Ovary (tissue), 9 donors: ENCODE measurements around the gene RPS6KL1. TPM values are rescaled to one million over a fixed set of nuclear protein-coding genes. Genes with fewer than 3 reads are reported as not detected.

Experiments used
- DNase-seq, 5 donors: peaks; one replicate each; pipeline ENCODE4 v3.0.0-alpha.2; 2019 to 2020
- H3K27ac ChIP-seq, 2 donors: fragments of 200-600 bp; one replicate each; pipeline versions ENCODE4 v1.5.1 to v1.8.0; 2019 to 2022
- H3K27me3 ChIP-seq: fragments of 200-600 bp; one replicate; pipeline ENCODE4 v1.8.0; 2022
- H3K36me3 ChIP-seq: fragments of 200-600 bp; sonication (generic); one replicate; pipeline ENCODE4 v1.5.1; 2019
- H3K4me1 ChIP-seq: one replicate; pipeline ENCODE4 v1.8.1; 2013; ENCODE audit warnings: mild to moderate bottlenecking, moderate library complexity; ENCODE audit not compliant: insufficient read depth
- H3K4me3 ChIP-seq: fragments of 200-600 bp; sonication (generic); one replicate; pipeline ENCODE4 v1.5.1; 2017
- H3K9me3 ChIP-seq, 2 donors: fragments of 200-600 bp in 1 of 2; sonication (generic) in 1 of 2; one replicate each; pipeline versions ENCODE4 v1.5.1 to v1.8.1; 2013 to 2019; ENCODE audit warnings: mild to moderate bottlenecking in 1 of 2, moderate library complexity in 1 of 2
- EP300 ChIP-seq: sonication (generic); formaldehyde crosslinking; IDR thresholded peaks from one replicate; pipeline ENCODE4 v1.6.1; 2017; ENCODE audit warnings: antibody characterized with exemption
- POLR2A ChIP-seq: fragments of 450-650 bp; IDR thresholded peaks from one replicate; pipeline ENCODE4 v1.6.1; 2017; ENCODE audit warnings: antibody characterized with exemption, mild to moderate bottlenecking, moderate library complexity
- WGBS, 3 donors: extraction: QIAGEN DNeasy Blood & Tissue Kit in 1 of 3; methylation state at CpG; one replicate each; pipeline versions ENCODE4 v1.1.5 to v1.1.7; 2013 to 2017; 5-methylcytosine and 5-hydroxymethylcytosine counted together
- intact Hi-C, 4 donors: fragments of 100-400 bp; cut with DNase I; formaldehyde crosslinking; loops; one replicate each; pipeline versions ENCODE4 v1.11.0 to v1.15.1; 2022 to 2023
- polyA plus RNA-seq, 2 donors: library from polyadenylated mRNA; stranded (reverse); fragments of 200-250 nt in 1 of 2; fragments of 350-450 nt in 1 of 2; fragmentation: Illumina TruSeq in 1 of 2; extraction: RNeasy Lipid Tissue Mini Kit (QIAGEN cat#74804) in 1 of 2; gene quantifications; one replicate each; pipeline ENCODE4 v1.2.3, GENCODE V29; 2013 to 2014
- total RNA-seq, 7 donors: library from RNA; depleted of rRNA in 2 of 7; stranded (reverse); fragments of >200 nt in 2 of 7; fragmentation: NEBNext Ultra II Directional in 3 of 7; extraction: Animal tissue kit (Norgen Biotek cat#: 25700) in 3 of 7; gene quantifications; one replicate each; pipeline versions ENCODE4 v1.1.0 to v1.2.4, GENCODE V29; 2016 to 2023
- TF ChIP-seq, protein P1 (sequence below), 3 donors: fragments of 450-650 bp in 2 of 3; fragments of 200-600 bp in 1 of 3; IDR thresholded peaks; one replicate each; pipeline versions ENCODE4 v1.5.1 to v1.8.0; 2016 to 2022; ENCODE audit warnings: antibody characterized with exemption in 3 of 3, mild to moderate bottlenecking in 1 of 3
- donor health status: DM: no; HTN: no; CAD: no; lungs with moderate emphysema.
- donor health status: DM: no; HTN: no; CAD: no.
- donor health status: Bipolar disorder and iron deficiency.
- donor health status: DM: yes; HTN: yes; CAD: no.
- donor health status: DM: no; HTN: no; CAD: no.
- donor health status: DM: yes; HTN: yes; CAD: no.

RPS6KL1 gene
- total and polyA plus RNA-seq, 9 donors: 0.24 to 3.0 (median 1.7) TPM

DNA sequence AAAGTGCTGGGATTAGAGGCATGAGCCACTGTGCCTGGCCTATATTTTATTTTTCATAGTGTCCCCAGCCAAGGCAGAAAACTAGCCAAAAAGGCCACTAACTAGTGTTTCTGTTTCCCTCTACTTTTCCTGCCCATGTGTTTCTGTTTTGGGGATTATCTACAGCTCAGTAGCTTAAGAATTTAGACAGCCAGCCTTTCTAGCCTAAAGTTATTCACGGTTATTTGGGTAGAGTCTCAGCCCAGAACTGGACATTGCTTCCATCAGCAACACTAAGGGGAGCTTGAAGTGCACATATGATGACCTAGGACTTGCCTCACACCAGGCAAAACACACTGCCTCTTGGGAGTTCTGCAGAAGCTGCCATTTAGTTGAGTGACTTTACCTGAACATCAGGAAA is 65.0 kb downstream of the RPS6KL1 start:
- 48 to 63% (median 57%) methylated on average over 1 of the region's 1 CpG for WGBS, 3 donors
- Histone ChIP-seq H3K4me3 (no peak overlapping the region), H3K36me3 (no peaks in the 10 kb centered on the region), H3K27ac (no peak overlapping the region), H3K9me3 (no peaks in the 10 kb centered on the region), H3K27me3 (no peaks in the 10 kb centered on the region), H3K4me1 (peaks cover 8% of the 10 kb centered on the region)
- TF ChIP-seq, protein P1, sequence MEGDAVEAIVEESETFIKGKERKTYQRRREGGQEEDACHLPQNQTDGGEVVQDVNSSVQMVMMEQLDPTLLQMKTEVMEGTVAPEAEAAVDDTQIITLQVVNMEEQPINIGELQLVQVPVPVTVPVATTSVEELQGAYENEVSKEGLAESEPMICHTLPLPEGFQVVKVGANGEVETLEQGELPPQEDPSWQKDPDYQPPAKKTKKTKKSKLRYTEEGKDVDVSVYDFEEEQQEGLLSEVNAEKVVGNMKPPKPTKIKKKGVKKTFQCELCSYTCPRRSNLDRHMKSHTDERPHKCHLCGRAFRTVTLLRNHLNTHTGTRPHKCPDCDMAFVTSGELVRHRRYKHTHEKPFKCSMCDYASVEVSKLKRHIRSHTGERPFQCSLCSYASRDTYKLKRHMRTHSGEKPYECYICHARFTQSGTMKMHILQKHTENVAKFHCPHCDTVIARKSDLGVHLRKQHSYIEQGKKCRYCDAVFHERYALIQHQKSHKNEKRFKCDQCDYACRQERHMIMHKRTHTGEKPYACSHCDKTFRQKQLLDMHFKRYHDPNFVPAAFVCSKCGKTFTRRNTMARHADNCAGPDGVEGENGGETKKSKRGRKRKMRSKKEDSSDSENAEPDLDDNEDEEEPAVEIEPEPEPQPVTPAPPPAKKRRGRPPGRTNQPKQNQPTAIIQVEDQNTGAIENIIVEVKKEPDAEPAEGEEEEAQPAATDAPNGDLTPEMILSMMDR (IDR thresholded peaks at IDR 0.05): no peak
- no peak for TF ChIP-seq POLR2A
- DNase-seq: no peak
- intact Hi-C loops: no loop called here

DNA sequence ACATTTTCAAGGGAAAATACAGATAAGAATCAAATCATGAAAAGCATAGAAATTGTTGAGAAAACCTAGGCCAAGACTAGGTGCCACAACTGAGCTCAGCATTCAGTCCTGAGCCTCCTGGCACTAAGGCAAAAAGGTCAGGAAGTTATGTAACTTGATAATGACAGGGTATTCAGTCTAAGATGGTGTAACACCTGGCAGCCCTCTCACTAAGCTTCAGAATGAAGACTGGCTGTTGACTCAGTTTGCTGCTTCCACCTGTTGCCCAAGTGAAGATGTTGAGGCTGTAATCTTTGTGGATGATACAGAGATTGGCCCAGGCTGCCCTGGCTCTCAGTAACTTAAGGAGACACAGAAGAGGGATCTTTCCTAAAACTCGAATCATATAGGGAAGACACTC is 66.7 kb downstream of the RPS6KL1 start:
- TF ChIP-seq POLR2A (no peak), EP300 (no peak)
- TF ChIP-seq, protein P1 (IDR thresholded peaks at IDR 0.05): no peak
- no peaks in the 10 kb centered on the region for H3K9me3 ChIP-seq
- H3K36me3 ChIP-seq: no peaks in the 10 kb centered on the region
- DNase-seq: no peak
- intact Hi-C loops: no loop called here
- H3K27me3 ChIP-seq: no peaks in the 10 kb centered on the region
- no peak overlapping the region for H3K4me3 ChIP-seq
- WGBS, 3 donors: 84 to 100% (median 90%) methylated on average over 1 of the region's 1 CpG
- H3K4me1 ChIP-seq: peaks cover 10% of the 10 kb centered on the region
- H3K27ac ChIP-seq: no peak overlapping the region

DNA sequence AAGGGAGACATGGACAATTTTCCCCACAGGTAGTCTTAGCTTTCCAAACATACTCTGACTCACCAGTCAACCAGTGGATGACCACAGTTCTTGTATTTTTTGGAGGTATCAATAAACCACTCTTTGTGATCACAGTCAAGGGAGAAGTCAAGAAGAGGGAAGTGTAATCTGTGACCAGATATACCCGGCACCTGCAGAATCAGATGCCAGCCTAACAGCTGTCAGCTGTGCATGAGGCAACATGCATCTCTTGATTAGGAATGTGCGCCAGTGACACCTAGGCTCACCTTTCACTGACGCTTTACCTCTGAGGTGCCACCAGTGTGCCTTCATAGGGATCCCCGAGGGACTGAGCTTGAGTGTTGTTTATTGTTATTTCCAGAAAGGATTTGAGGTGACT is 67.1 kb downstream of the RPS6KL1 start:
- no peak for TF ChIP-seq EP300
- Histone ChIP-seq H3K4me3 (no peak overlapping the region), H3K36me3 (no peaks in the 10 kb centered on the region), H3K27me3 (no peaks in the 10 kb centered on the region), H3K9me3 (no peaks in the 10 kb centered on the region), H3K4me1 (peaks cover 10% of the 10 kb centered on the region), H3K27ac (no peak overlapping the region)
- no peak for DNase-seq
- intact Hi-C loops: no loop called here
- 66 to 91% (median 89%) methylated on average over 4 of the region's 4 CpGs for WGBS, 3 donors

DNA sequence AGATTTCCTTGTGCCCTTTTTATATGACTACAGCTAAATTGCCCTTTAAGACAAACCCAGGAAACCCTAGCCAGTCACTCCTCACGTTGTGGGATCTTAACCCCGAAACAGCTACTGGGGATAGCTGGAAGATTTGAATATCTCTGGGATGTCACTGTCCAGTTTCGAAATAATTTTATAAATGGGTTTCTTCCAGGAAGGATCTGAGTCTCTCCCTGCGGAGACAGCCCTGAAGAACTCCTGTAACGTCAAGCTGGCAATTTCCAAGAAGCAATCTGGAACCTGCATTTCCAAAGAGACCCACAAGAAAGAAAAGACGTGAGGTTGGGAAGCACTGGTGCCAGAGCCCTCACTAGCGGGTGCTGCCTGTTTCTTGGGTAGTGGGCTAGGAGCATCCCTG is 68.0 kb downstream of the RPS6KL1 start:
- H3K27ac ChIP-seq: no peak overlapping the region
- no peaks in the 10 kb centered on the region for H3K9me3 ChIP-seq
- DNase-seq: no peak
- H3K4me1 ChIP-seq: peaks cover 10% of the 10 kb centered on the region
- intact Hi-C loops: no loop called here
- WGBS, 3 donors: 66 to 70% (median 69%) methylated on average over 7 of the region's 7 CpGs
- no peaks in the 10 kb centered on the region for H3K27me3 ChIP-seq
- H3K4me3 ChIP-seq: no peak overlapping the region
- no peak for TF ChIP-seq POLR2A
- TF ChIP-seq, protein P1 (IDR thresholded peaks at IDR 0.05): no peak
- no peak for TF ChIP-seq EP300
- H3K36me3 ChIP-seq: no peaks in the 10 kb centered on the region

Other genes starting within 250 kb of the RPS6KL1 start
- 10 to 100 TPM; 14.8 to 38.1 (median 26.5) TPM for gene AREL1, start 210.2 kb downstream of the RPS6KL1 start, total RNA-seq
- 10 to 100 TPM in 1 of 2 donors, 1 to 10 TPM in 1; 8.2 to 24.0 TPM for gene AREL1, start 210.2 kb downstream of the RPS6KL1 start, polyA plus RNA-seq
- 10 to 100 TPM; 19.8 to 60.8 (median 43.1) TPM for gene FCF1, start 210.1 kb downstream of the RPS6KL1 start, total RNA-seq
- gene FCF1, start 210.1 kb downstream of the RPS6KL1 start, polyA plus RNA-seq: 10 to 100 TPM; 31.5 to 57.6 TPM
- 10 to 100 TPM; 58.7 to 92.4 (median 70.2) TPM for gene YLPM1, start 159.9 kb downstream of the RPS6KL1 start, total RNA-seq
- 10 to 100 TPM; 30.1 to 68.4 TPM for gene YLPM1, start 159.9 kb downstream of the RPS6KL1 start, polyA plus RNA-seq
- gene PROX2, start 47.1 kb downstream of the RPS6KL1 start, total RNA-seq: not detected
- gene PROX2, start 47.1 kb downstream of the RPS6KL1 start, polyA plus RNA-seq: not detected
- 10 to 100 TPM; 41.0 to 71.5 (median 68.6) TPM for gene DLST, start 41.3 kb downstream of the RPS6KL1 start, total RNA-seq
- 100 to 1,000 TPM in 1 of 2 donors, 10 to 100 TPM in 1; 50.6 to 100 TPM for gene DLST, start 41.3 kb downstream of the RPS6KL1 start, polyA plus RNA-seq
- gene PGF, start 32.3 kb upstream of the RPS6KL1 start, total RNA-seq: 10 to 100 TPM in 1 of 7 donors, 1 to 10 TPM in 5, not detected in 1; 1.8 to 14.0 (median 3.1) TPM
- gene PGF, start 32.3 kb upstream of the RPS6KL1 start, polyA plus RNA-seq: 1 to 10 TPM; 4.5 to 5.7 TPM
- gene EIF2B2, start 79.7 kb upstream of the RPS6KL1 start, total RNA-seq: 10 to 100 TPM in 6 of 7 donors, 1 to 10 TPM in 1; 8.8 to 33.3 (median 29.6) TPM
- gene EIF2B2, start 79.7 kb upstream of the RPS6KL1 start, polyA plus RNA-seq: 10 to 100 TPM; 30.6 to 59.9 TPM
- gene MLH3, start 128.2 kb upstream of the RPS6KL1 start, total RNA-seq: 10 to 100 TPM; 21.7 to 36.4 (median 26.8) TPM
- 10 to 100 TPM; 14.8 to 18.7 TPM for gene MLH3, start 128.2 kb upstream of the RPS6KL1 start, polyA plus RNA-seq
- gene ACYP1, start 140.8 kb upstream of the RPS6KL1 start, total RNA-seq: 10 to 100 TPM in 4 of 7 donors, 1 to 10 TPM in 3; 5.5 to 27.7 (median 11.2) TPM
- 10 to 100 TPM; 11.3 to 16.9 TPM for gene ACYP1, start 140.8 kb upstream of the RPS6KL1 start, polyA plus RNA-seq
- gene ZC2HC1C, start 146.4 kb upstream of the RPS6KL1 start, total RNA-seq: 1 to 10 TPM in 4 of 7 donors, under 1 TPM in 3; 0.66 to 9.2 (median 1.3) TPM
- gene ZC2HC1C, start 146.4 kb upstream of the RPS6KL1 start, polyA plus RNA-seq: 1 to 10 TPM in 1 of 2 donors, under 1 TPM in 1; 0.46 to 2.6 TPM
- 100 to 1,000 TPM in 4 of 7 donors, 10 to 100 TPM in 3; 58.1 to 140 (median 117) TPM for gene NEK9, start 203.8 kb upstream of the RPS6KL1 start, total RNA-seq
- gene NEK9, start 203.8 kb upstream of the RPS6KL1 start, polyA plus RNA-seq: 100 to 1,000 TPM in 1 of 2 donors, 10 to 100 TPM in 1; 57.0 to 105 TPM